A549 (cell line): ENCODE data around the gene PDZD7.

Experiments used
- MAFK ChIP-seq: fragments of 450-650 bp; IDR thresholded peaks from 2 replicates; pipeline ENCODE4 v1.6.1; 2014; ENCODE audit not compliant: partially characterized antibody
- POLR2A ChIP-seq: IDR thresholded peaks from 2 replicates; pipeline ENCODE4 v1.6.1; 2012; ENCODE audit warnings: mild to moderate bottlenecking, low read length
- TF ChIP-seq, protein P1 (sequence below): IDR thresholded peaks from 2 replicates; pipeline ENCODE4 v1.6.1; 2012

DNA sequence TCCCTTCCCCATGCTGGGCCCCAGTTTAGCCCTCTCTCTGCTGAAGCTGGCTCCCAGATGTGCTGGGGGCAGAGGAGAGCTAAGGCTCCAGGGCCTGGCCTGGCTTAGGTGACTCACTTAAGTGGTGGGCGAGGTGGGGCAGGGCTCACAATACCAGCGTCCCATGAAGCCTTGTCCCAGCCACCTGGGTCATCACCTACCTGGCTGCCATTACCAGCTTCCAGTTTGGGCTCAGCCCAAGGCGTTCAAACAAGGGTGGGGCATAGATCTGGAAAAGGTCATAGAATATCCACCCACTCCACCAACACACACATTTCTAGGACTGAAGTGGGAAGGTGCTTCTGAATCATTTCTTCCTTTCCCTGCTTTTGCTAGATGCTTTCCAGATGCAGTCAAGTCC is 39.2 kb upstream of the PDZD7 start:
- TF ChIP-seq, protein P1, sequence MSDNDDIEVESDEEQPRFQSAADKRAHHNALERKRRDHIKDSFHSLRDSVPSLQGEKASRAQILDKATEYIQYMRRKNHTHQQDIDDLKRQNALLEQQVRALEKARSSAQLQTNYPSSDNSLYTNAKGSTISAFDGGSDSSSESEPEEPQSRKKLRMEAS = no peak
- TF ChIP-seq MAFK (no peak), POLR2A (no peak)
